Peyer's patch (tissue), 4 donors: Measurements from ENCODE around the gene MAP3K3.

ENCODE experiments used
- CTCF ChIP-seq, 6 experiments: fragments of 450-650 bp in 4 of 6; fragments of 200-600 bp in 2 of 6; sonication (generic) in 1 of 6; IDR thresholded peaks; one replicate each; pipeline ENCODE4 v1.5.1; 2017 to 2019; ENCODE audit warnings: antibody characterized with exemption in 6 of 6, mild to moderate bottlenecking in 3 of 6, moderate library complexity in 1 of 6
- POLR2A ChIP-seq, 2 donors: fragments of 450-650 bp; IDR thresholded peaks; one replicate each; pipeline ENCODE4 v1.5.1; 2017; ENCODE audit warnings: antibody characterized with exemption in 2 of 2, mild to moderate bottlenecking in 2 of 2, moderate library complexity in 2 of 2

GRCh38 chr17:63600569-63601438, 21.4 kb upstream of the MAP3K3 start, which contains the start of gene TACO1:
- TF ChIP-seq CTCF (IDR thresholded peaks at IDR 0.05) (no peak), POLR2A (IDR thresholded peaks at IDR 0.05) (peak; percentile 58 to 66)
